Lower lobe of right lung (tissue), 2 donors: ENCODE data around the gene PPP2R3C. TPM values are rescaled to one million over a fixed set of nuclear protein-coding genes. Genes with fewer than 3 reads are reported as not detected.
A peak's percentile ranks its signal among the peaks of the same experiment; 100 is the strongest.

Experiments
- ATAC-seq, 2 donors: fragments of 200-7000 bp; cut with Tn5 transposase; one replicate each; pipeline ENCODE4 v1.9.1; 2020 to 2022; ENCODE audit warnings: mild to moderate bottlenecking in 2 of 2, moderate library complexity in 2 of 2
- DNase-seq: peaks from one replicate; pipeline ENCODE4 v3.0.0-alpha.2; 2020
- H3K27ac ChIP-seq: fragments of 200-600 bp; one replicate; pipeline ENCODE4 v1.8.0; 2022
- H3K27me3 ChIP-seq: fragments of 200-600 bp; one replicate; pipeline ENCODE4 v1.8.0; 2022; ENCODE audit warnings: low read depth
- H3K36me3 ChIP-seq: fragments of 200-600 bp; one replicate; pipeline ENCODE4 v1.8.0; 2022; ENCODE audit warnings: mild to moderate bottlenecking
- H3K4me1 ChIP-seq: fragments of 200-600 bp; one replicate; pipeline ENCODE4 v1.8.0; 2022
- H3K4me3 ChIP-seq: fragments of 200-600 bp; one replicate; pipeline ENCODE4 v1.8.0; 2022; ENCODE audit warnings: mild to moderate bottlenecking
- H3K9me3 ChIP-seq: fragments of 200-600 bp; one replicate; pipeline ENCODE4 v1.8.0; 2022
- intact Hi-C: fragments of 100-400 bp; cut with DNase I; formaldehyde crosslinking; loops from one replicate; pipeline ENCODE4 v1.11.0; 2022
- total RNA-seq: library from RNA; stranded (reverse); fragmentation: NEBNext Ultra II Directional; extraction: Animal tissue kit (Norgen Biotek cat#: 25700); gene quantifications from one replicate; pipeline ENCODE4 v1.2.1, GENCODE V29; 2021
- TF ChIP-seq, protein P1 (sequence below): fragments of 200-600 bp; IDR thresholded peaks from one replicate; pipeline ENCODE4 v1.8.0; 2022; ENCODE audit warnings: antibody characterized with exemption, mild to moderate bottlenecking
- donor health status: DM: no; HTN: yes; CAD: no; lungs with severe emphysema.

The PPP2R3C gene
- total RNA-seq, 1 donor from 2014 or later: 41.4 TPM

DNA sequence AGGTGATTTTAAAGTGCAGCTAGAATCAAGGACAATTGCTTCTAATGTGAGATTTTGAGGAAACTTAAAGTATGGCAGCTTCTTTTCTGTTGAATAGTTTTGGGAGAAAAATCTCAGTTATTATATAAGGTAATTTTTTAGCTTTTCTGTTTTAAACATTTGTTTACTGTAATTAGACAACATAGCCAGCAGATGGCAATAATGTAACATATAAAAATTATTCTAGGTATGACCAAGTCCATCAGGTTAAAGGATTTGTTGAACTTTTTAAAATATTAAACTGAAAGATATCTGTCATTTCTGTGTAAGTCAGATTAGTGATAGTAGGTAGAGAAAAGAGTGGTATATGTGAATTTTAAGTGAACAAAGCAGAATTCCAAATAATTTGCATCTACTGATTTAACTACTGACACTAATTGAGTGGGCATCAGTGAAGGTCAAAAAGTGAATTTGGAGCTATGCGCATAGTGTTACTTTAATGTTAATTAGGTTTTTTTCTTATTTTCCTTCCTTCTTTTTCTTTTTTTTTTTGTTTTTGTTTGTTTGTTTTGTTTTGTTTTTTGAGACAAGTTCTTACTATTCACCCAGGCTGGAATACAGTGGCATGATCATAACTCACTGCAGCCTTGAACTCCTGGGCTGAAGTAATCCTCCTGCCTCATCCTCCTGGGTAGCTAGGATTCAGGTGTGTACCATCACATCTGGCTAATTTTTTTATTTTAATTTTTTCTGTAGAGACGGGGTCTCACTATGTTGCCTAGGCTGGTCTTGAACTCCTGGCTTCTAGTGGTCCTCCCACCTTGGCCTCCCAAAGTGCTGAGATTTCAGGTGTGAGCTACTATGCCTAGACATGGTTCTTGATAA, 19.2 kb upstream of the PPP2R3C start:
- DNase-seq: no peak
- TF ChIP-seq, protein P1, sequence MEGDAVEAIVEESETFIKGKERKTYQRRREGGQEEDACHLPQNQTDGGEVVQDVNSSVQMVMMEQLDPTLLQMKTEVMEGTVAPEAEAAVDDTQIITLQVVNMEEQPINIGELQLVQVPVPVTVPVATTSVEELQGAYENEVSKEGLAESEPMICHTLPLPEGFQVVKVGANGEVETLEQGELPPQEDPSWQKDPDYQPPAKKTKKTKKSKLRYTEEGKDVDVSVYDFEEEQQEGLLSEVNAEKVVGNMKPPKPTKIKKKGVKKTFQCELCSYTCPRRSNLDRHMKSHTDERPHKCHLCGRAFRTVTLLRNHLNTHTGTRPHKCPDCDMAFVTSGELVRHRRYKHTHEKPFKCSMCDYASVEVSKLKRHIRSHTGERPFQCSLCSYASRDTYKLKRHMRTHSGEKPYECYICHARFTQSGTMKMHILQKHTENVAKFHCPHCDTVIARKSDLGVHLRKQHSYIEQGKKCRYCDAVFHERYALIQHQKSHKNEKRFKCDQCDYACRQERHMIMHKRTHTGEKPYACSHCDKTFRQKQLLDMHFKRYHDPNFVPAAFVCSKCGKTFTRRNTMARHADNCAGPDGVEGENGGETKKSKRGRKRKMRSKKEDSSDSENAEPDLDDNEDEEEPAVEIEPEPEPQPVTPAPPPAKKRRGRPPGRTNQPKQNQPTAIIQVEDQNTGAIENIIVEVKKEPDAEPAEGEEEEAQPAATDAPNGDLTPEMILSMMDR: peak; percentile 54
- Histone ChIP-seq H3K9me3 (no peaks in the 10 kb centered on the region), H3K27ac (no peak overlapping the region), H3K4me1 (no peaks in the 10 kb centered on the region), H3K4me3 (no peak overlapping the region), H3K27me3 (no peaks in the 10 kb centered on the region), H3K36me3 (peaks cover 14% of the 10 kb centered on the region)
- peak in 1 of 2 donors; percentile 52 for ATAC-seq
- intact Hi-C loops: loop anchor here (5.0 kb wide), 1 partner anchor 271 kb away; no protein-coding TSS in a partner anchor

DNA sequence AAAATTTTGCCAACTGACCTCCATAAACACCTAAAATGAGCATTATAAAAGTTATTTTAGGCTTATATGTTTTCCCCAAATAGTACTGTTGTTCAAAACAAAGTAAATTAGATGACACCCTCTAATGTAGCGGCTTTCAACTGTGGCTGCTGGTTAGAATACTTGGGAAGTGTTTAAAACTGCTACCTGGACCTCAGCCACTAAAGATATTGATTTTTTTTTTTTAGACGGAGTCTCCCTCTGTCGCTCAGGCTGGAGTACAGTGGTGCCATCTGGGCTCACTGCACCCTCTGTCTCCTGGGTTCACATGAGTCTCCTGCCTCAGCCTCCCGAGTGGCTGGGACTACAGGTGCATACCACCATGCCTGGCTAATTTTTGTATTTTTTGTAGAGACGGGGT, 16.8 kb upstream of the PPP2R3C start:
- intact Hi-C loops: no loop called here
- no peak for ATAC-seq
- H3K27me3 ChIP-seq: no peaks in the 10 kb centered on the region
- no peak overlapping the region for H3K27ac ChIP-seq
- peaks cover 32% of the 10 kb centered on the region for H3K36me3 ChIP-seq
- TF ChIP-seq, protein P1: no peak
- H3K4me1 ChIP-seq: no peaks in the 10 kb centered on the region
- no peak overlapping the region for H3K4me3 ChIP-seq
- DNase-seq: no peak
- H3K9me3 ChIP-seq: no peaks in the 10 kb centered on the region

DNA sequence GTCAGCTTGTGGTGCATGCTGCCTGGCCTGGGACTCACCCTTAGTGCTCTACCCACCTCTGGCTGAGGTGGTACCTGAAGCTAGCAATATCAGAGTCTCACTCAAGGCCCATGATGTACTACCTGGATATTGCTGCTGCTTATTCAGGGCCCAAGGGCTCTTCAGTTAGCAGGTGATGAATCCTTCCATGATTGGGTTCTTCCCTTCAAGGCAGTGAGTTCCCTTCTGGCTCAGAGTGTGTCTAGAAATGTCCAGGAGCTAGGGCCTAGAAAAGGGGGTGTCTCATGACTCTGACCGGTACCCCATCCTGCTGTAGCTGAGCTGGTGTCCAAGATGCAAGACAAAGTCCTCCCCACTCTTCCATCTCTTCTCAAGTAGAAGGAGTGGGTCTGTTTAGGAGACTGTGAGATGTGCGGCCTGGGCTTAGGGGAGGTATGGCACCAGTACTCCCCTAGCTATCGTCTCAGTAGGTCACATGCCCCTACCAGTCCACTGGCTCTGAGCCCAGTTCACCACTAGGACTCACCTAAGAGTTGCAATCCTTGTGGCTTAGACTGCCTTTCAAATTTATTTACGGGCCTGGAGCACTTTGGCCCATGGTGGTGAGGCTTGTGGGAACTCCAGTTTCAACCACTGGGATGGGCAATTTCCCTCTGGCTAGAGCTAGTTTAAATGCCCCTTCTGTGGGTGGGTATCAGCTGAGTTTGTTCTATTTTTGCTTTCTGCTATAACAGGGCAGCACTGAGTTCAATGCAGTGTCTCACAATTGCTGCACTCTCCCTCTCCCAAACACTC, 12.7 kb upstream of the PPP2R3C start:
- no peak for DNase-seq
- Histone ChIP-seq H3K9me3 (no peaks in the 10 kb centered on the region), H3K27me3 (no peaks in the 10 kb centered on the region), H3K4me3 (no peak overlapping the region), H3K4me1 (no peaks in the 10 kb centered on the region), H3K36me3 (peaks cover 35% of the 10 kb centered on the region), H3K27ac (no peak overlapping the region)
- intact Hi-C loops: no loop called here
- TF ChIP-seq, protein P1: no peak
- peak in 1 of 2 donors; percentile 37 for ATAC-seq

DNA sequence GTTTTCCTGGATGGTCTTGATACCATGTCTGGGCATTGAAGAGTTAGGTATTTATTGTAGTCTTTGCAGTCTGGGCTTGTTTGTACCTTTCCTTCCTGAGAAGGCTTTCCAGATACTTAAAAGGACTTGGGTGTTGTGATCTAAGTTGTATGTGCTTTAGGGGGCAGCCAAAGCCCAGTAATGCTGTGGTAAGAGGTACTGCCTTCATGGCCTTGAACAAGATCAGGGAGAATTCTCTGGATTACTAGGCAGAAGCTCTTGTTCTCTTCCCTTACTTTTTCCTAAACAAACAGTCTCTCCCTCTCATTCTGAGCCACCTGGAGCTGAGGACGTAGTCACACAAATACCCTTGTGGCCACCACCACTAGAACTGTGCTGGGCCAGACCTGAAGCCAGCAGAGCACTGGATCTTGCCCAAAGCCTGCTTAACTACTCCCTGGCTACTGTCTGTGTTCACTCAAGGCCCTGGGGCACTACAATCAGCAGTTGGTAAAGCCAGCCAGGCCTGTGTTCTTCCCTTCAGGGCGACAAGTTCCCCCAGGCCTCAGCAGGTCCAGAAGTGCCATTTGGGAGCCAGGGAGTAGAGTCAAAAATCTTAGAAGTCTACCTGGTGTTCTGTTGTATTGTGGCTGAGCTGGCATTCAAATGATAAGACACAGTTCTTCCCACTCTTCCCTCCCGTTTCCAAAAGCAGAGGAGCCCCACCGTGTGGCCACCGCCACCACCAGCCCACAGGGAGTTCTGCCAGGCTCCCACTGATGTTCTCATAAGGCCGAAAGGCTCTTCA, 11.9 kb upstream of the PPP2R3C start:
- intact Hi-C loops: no loop called here

More for the DNA sequence above, 11.9 kb upstream of the PPP2R3C start:
- H3K27me3 ChIP-seq: no peaks in the 10 kb centered on the region
- no peak overlapping the region for H3K27ac ChIP-seq
- H3K4me1 ChIP-seq: no peaks in the 10 kb centered on the region
- H3K36me3 ChIP-seq: peaks cover 27% of the 10 kb centered on the region
- H3K9me3 ChIP-seq: no peaks in the 10 kb centered on the region
- TF ChIP-seq, protein P1: no peak
- no peak for DNase-seq
- ATAC-seq: no peak
- H3K4me3 ChIP-seq: no peak overlapping the region
